Activated CD4-positive, alpha-beta T cell treated with anti-CD3 and anti-CD28 coated beads, Interleukin-2, amount 50 U/mL, for 16 hours (primary cell): ENCODE data around the gene MRPL19.
"Not testable (repeated sequence)": the region's sequence is repeated elsewhere in the genome, so short reads cannot be mapped to it uniquely, and the experiment has no call there.

Source experiments
- DNase-seq: peaks from one replicate; pipeline ENCODE4 v3.0.0-alpha.2; 2020

The MRPL19 gene

DNA sequence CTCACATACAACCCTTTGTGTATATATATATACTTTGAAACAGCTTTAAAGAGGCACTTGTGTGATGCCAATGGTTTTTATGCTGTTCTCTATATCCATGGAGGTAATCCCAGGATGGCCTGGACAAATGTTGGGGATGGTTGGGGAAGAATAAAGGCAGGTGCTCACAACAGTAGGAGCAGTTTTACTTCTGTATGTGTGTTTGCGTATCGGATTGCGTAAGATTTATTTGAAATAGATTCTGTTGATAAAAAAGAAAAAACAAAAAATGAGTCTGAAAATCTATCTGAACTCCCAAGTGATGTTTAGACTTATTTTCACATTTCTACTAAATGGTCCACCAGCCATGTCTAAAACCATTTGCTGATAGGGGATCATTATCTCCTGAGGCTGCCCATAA, 29.3 kb downstream of the MRPL19 start:
- no peak for DNase-seq

DNA sequence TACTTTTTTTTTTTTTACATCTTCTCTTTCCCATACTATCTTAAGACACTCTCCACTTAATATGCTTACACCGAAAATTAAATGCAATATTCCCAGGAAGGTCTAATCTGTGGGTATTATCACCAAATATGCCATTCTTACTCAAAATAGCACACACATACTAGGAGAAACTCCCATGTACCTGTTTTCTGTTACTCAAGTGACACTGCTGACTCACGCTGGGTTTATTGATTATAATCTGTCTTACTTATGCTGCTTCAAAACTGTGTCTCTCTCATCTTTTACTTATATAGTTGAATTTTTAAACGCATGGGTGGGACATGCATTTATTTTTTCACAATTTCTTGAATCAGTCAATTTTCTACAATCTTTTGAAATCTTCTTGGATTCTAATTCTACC, 29.9 kb downstream of the MRPL19 start:
- no peak for DNase-seq

DNA sequence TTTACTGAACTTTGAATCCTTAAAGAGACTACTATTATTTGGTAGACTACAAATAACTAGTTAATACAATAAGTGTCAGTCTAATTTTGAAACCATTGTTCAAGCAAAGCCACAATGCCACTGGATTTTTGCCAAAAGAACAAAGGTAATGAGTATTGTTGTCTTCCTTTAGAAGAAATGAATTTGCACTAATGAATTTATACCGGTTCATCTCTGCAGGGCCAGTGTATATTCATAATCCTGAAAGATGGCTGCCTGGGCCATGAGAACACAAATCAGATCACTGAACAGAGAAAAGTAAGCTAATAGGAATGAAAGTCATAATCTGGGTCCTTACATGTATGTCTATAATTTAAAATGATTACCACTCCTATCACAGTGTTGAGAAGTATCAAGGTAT, 33.0 kb downstream of the MRPL19 start:
- no peak for DNase-seq

DNA sequence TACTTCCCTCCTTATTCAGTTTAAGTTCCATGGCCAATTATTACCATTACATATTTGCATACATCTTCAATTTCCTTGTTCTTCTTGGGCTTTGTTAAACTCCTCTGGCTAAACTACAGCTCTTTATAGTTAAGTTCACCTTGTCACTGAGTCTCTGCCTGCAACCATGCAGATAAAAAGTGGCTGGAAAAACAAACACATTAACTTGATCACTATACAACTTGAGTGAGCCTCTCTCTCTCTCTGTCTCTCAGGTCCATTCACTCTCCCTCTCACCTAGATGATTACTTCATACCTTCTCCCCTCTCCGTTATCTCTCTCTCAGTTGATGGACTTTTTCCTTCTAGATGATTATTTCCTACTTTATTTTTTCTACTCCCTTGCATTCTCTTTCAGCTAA, 33.8 kb downstream of the MRPL19 start:
- DNase-seq, result no peak

DNA sequence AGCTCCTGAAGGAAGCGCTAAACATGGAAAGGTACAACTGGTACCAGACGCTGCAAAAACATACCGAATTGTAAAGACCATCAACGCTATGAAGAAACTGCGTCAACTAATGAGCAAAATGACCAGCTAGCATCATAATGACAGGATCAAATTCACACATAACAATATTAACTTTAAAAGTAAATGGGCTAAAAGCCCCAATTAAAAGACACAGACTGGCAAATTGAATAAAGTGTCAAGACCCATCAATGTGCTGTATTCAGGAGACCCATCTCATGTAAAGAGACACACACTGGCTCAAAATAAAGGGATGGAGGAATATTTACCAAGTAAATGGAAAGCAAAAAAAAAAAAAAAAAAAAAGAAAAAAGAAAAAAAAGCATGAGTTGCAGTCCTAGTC, 36.8 kb downstream of the MRPL19 start:
- DNase-seq, result not testable (repeated sequence)

DNA sequence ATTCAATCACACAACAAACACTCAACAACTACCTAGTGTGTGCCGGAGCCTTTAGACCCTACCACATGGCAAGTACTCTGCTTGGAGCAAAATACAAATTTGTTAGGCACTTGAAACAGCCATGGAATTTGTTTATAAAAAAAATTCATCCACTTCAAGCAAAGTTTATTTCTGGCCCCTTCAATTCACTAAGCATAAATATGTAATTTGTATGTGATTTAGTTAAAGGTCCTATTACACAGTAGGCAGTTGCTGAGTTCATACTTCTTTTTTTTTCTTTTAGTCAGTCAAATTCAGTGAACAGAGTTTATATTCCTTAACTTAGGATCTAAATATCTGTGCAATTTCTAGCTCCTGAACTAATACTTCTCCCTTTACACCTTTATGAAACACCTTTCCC, 41.6 kb downstream of the MRPL19 start:
- DNase-seq, result no peak

DNA sequence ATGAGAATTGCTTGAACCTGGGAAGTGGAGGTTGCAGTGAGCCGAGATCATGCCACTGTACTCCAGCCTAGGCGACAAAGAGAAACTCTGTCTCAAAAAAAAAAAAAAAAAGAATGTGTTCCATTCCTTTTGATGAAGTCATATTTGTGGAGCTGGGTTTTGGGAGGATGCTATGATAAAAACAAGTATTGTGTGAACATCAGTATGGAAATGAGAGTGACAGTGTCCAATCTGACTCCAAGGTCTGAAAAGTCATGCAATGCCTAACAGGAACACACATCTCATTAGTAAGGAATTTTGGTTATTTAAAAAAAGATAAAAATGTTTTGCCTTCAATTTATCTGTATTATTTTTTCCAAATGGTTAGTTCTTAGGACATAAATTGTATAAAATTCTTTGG, 52.3 kb downstream of the MRPL19 start:
- no peak for DNase-seq

DNA sequence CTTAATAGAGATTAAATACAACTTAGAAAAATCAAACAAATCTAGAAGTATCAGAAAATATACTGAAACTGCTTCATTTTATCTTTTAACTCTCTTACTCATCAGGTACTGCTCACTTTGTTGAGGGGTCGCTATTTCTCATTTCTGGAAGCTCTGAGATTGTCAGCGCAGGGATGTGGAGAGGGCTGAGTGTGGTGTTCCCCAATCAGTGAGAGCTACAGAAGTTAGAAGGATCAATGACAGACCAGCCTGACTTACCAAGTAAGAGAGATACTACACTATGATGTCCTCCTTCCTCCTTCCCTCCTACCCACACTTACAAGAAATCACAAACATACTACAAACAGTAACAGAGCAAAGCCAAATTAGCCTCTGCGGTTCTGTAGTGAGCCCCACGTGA, 56.0 kb downstream of the MRPL19 start:
- DNase-seq, result no peak

DNA sequence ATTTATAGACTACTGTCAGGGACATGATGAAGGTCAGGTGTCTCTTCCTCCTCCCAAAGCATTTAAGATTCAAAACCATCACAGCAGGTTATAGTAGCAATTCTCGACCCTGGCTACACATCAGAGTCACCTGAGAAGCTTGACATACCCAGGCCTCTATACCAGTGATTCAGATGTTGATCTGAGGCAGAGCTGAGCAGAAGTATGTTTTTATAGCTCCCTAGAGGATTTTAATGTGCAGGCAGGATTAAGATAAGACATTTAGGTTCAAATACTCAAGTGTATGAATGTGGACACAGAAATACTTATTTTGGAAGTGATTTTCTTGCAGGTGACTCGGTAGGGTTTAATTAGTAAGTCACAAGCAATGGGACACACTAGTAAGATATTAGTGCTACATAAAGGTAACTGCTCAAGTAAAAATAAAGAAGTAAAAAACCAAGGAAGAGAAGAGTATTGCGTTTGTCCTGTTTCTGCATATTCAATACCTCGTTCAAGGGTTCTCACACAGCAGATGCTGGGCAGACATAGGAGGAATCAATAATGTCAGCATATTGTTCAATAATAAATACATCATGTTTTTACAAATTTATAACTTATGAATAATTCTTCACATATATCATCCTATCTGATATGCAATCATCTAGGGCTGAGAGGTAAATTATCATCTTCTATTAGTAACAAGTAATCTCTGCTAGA, 57.2 kb downstream of the MRPL19 start:
- DNase-seq, result no peak

DNA sequence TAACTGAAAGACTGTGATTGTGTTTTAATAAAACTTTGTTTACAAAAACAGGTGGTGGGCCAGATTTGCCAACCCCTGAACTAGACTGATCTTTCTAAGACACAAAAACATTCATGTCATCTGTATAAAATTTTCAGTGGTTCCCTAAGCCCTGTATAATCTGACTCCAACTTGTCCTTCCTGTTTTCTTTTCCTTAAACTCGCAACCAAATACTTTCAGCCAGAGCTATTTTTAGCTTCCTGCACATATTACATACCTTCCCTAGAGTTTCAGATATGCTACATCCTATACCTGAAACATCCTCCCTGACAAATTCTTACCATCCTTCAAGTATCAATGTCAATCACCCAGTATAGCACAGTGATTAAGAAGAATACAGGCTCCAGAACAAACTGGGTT, 59.3 kb downstream of the MRPL19 start:
- DNase-seq, result no peak

DNA sequence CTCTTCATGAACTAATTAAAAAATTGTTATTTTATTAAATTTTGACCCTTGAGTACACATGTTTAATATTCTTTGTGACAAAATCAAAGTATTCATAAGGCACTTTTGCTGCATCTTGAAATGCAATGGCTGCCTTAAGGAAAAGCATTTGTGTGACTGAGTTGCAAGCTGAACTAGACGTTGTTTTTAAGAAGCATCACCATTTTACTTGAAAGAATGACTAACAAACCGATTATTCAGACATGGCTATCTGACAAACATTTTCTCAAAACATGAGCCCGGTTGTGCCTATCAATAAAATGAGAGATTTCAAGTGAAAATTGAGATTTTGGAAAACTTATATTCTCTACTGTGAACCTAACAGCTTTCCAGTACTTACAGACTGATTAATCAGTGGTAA, 61.3 kb downstream of the MRPL19 start:
- no peak for DNase-seq

DNA sequence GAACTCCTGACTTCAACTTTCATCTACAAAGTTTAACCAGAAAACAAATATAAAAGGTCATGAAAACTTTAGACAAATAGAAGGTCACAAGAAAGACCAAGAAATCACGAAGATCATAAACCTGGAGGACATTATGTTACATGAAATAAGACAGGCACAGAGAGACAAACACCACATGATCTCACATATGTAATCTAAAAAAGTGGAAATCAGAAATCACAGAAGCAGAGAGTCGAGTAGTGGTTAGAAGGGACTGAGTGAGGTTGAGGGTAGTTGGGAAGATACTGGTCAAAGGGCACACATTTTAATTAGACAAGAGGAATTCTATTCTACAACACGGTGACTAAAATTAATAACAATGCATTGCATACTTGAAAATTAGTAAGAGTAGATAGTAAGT, 62.7 kb downstream of the MRPL19 start:
- no peak for DNase-seq

DNA sequence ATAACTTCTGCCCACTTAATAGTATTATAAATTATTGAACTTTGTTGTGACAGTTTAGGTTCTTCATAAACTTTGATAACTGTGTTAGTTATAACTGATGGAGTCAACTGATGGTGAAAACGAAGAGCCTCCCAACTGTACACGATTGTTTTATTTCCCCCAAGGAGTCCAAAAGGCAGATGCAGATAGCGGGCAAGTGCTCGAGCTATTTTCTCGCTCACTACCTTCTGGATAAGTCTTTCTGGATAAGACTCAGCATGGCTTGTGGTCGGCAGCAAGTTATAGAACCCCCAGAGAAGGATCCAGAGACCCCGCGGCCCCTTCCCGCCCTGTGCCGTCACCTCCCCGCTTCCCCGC, 63.6 kb downstream of the MRPL19 start:
- no peak for DNase-seq

DNA sequence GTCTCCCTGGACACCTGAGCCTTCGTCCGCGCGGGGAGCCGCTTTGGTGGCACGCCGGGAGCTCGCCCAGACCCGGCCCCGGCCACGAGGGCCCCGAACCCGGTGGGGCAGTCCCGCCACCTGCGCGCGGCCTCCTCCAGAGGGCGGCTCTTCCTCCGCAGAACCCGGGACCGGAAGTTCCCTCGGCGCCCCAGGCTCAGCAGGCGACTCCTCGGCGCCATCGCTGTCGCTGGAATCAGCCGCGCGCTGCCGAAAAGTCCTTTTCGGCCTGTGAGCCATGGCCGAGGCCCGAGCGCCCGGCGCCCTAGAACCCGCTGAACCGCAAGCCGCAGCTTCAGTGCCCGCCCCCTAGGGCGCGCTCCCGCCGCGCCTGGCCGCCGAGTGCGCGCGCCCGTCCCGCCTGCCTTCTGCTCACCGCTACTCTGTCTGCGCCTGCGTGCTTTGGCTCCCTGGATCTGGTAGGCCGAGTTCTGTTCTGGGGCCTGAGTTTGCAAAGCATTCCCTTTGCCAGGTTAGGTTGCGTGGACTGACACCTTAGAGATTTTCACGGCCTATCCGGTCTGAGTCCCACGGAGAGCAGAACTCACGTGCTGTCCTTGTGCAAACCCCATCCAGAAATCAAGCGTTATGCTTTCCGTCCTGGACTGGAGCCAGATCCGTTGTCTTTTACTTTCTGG, 64.1 kb downstream of the MRPL19 start, which contains the start of gene GCFC2:
Gene GCFC2, minus strand, starts transcription at position 339 of the 677 bp plus-strand sequence. Its CDS starts 60 bp downstream, at position 279.
- peak; percentile 89 for DNase-seq

DNA sequence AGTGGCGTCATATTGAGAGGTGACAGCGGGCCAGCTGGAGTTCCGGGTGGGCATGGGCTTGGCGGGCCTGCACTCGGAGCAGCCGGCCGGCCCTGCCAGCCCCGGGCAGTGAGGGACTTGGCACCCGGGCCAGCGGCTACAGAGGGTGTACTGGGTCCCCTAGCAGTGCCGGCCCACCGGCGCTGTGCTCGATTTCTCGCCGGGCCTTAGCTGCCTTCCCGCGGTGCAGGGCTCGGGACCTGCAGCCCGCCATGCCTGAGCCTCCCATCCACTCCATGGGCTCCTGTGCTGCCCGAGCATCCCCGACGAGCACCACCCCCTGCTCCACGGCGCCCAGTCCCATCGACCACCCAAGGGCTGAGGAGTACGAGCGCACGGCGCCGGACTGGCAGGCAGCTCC, 65.0 kb downstream of the MRPL19 start:
- not testable (repeated sequence) for DNase-seq

DNA sequence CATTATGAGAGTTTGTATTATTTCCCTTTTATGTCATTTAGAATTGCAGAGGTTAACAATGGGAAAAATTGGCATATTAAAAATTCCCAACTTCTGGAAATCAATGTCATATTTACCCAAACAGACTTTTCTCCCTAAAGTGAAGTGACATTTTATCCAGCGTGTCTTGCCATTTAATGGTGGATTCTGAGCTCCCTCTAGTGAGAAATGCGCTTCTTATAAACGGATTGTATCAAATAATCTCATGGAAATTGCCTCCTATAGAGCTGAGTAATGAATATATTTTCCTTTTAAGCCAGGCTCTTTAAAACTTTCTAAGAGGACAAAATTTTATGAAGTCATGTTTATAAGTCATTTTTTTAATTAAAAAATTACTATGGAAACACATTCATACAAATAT, 69.8 kb downstream of the MRPL19 start:
- DNase-seq, result no peak

DNA sequence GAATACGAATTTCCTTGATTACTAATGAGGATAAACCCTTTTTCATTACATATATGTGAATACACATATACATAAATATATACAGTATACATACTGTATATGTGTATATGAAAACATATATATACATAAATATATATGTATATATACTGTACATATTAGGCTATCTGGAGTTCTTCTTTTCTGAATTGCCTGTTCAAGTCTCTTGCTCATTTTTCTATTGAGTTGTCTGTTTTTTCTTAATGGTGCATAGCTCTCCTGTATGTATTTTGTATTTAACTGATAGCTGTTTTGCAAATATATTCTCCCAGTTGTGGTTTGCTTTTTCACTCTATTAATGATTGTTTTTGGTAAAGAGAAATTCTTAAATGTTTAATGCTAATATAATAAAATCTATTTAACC, 73.0 kb downstream of the MRPL19 start:
- no peak for DNase-seq

DNA sequence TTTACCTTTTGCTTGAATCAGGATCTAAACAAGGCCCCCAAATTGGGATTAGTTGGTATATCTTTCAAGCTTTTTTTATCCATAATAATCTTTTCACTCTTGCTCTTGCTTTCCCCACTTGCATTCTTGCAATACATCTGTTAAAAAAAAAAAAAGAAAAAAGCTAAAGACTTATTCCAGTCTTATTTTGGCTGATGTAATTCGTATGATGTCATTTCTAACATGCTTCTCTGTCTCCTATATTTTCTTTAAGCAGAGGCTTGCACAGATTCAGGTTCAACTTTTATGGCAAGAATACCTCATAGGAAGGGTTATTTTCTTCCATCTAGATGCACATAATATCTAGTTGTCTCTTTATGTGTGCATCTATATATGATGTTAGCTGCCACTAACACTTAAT, 73.9 kb downstream of the MRPL19 start:
- no peak for DNase-seq

DNA sequence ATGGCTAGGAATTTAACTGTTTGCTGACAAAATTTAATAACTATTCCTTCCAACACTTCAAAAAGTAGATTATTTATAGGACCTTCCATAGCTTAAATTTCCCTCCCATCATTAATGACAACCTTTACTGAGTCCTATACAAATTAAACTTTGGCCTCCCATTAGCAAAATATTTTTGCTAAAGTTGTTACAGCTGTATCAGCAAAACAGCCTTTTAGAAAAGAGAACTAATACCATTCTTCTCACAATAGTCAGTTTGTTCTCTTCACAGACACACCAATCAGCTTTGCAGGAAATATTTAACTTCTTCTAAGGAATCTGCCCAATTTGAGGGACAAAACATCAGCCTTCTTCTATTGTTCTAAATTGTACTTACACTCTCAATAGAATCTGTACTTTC, 76.1 kb downstream of the MRPL19 start:
- DNase-seq, result no peak

DNA sequence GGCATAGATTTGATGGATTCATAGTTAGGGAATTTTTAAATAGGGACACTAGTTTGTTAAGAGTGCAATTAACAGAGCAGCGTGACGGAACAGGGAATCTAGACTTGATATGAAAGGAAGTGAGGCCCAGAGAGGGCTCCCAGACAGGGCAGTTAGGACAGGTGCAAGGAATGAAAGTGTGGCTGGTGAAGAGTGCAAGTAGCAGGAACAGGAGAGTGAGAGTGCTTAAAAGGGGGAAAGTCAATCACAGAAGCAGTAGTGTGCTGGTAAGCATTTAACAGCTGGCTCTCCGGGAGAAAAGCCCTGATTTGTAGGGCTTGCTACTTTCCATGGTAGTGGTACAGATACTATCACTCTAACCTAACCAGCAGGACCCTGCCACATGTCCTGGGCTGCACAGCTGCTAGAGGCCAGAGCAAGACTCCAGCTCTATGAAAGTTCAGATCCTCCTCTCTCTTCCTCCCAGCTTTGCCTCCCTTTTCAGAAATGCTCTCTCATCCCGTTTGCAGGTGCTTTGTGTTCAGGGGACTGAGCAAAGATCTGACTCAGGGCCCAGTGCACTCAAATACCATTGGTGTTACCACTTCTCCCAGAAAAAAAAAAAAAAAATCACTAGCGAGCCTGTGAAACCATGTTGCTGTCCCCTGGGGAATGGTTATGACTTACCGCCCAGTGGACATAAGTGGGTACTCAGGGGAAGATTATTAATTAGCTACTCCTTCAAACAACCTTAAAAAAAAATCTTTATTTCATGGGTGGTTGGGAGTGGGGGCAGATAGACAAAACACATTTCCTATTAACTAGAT, 82.2 kb downstream of the MRPL19 start:
- DNase-seq, result no peak

DNA sequence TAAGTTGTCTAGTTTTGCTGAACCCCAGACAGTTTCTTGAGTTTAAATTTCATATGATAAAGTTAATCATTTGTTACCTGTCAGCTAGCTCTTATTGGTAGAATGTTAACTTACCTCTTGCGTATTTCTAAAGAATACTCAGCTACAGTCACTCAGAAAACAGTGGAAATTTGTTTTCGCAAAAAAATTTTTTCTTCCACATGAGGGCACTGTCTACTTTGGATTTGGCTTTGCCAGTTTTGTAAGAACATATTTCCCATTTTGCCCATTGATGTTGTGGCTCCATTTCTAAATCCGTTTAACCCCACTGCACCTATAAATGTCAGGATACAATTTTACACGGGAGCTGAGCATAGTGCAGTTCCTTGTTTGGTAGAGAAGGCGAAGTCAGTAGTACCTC, 83.3 kb downstream of the MRPL19 start:
- DNase-seq, result no peak

DNA sequence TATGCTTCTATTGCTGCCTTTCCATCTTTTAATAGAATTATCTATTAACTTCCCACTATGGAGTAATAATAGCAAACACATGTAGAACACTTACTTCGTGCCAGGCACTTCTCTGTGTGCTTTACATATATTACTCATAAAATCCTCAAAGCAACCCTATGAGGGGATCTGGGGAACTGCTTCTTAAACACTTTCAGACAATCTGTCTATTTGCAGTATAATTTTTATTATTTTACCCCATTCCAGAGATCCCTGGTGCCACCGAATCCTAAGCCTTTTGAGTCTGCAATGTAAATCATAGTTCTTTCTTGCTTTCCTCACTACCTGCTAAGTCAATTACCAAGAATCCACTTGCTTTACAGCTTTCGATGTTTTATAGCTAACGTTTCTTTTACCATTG, 89.7 kb downstream of the MRPL19 start:
- DNase-seq, result no peak

DNA sequence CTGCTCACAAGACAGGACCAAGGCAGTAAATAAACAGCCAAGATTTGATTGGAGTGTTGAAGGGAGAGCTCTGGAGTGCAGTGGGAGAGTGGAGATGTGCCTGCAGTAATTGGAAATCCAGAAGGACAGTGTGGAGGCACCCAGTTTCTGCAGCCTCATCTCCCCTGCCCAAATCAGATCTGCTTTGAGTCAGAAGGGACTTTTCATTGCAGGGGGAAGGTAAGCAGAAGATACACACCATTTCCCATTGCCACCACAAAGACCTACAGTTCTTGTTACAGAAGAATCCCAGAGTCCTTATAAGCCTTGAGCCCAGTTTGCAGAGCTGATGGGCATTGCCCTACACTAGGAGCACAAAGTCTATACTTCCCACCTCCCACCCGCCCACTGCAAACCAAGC, 91.4 kb downstream of the MRPL19 start:
- DNase-seq, result no peak
